Measurements from ENCODE around the gene RPL19. TPM values are rescaled to one million over a fixed set of nuclear protein-coding genes. Genes with fewer than 3 reads are reported as not detected.

RPL19 gene
- total and polyA plus RNA-seq, 2 donors (not counting 3 experiments of a cell fraction or from before 2014, with no cell fraction given), result 1,802 to 1,958 TPM

DNA sequence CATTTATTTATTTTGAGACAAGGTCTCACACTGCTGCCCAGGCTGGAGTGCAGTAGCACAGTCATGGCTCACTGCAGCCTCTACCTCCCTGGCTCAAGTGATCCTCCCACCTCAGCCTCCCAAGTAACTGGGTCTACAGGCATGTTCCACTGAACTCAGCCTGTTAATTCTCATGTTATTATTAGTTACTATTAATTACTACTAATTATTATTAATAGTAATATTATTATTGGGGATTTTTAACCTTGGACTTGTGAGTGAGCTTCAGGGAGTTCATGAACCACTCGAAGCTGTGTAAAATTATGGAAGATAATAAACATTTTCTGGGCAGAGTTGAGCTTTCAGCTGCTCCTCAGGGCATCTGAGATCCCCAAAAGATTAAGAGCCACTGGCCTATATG is 30.3 kb downstream of the RPL19 start:
- CTCF ChIA-PET, result interaction anchor here (0.8 to 4.9 kb wide), 9 partner anchors 10 to 248 kb away, joined by 4 to 112 read pairs (median 16); partner anchors contain the start of gene ARL5C
- Histone ChIP-seq H3K9me3 (replicated peaks; ENCODE audit: control insufficient read depth, insufficient read depth, low read length) (no peaks in the 10 kb centered on the region), H3K9ac (replicated peaks; ENCODE audit: extremely low read depth, insufficient read depth, low read length) (no peak overlapping the region), H3K27me3 (ENCODE audit: control insufficient read depth in 2 of 2, insufficient read depth in 2 of 2, low read length in 2 of 2) (peaks cover 13 to 16% of the 10 kb centered on the region in 2 experiments), H3K79me2 (ENCODE audit: control insufficient read depth, insufficient read depth, low read length) (no peaks in the 10 kb centered on the region), H3K4me2 (ENCODE audit: insufficient read depth, low read length) (no peak overlapping the region), H3K4me1 (ENCODE audit: control insufficient read depth, extremely low read depth, insufficient read depth, low read length) (peaks cover 12% of the 10 kb centered on the region), H4K20me1 (replicated peaks; ENCODE audit: control insufficient read depth, extremely low read depth, insufficient read depth, low read length) (no peaks in the 10 kb centered on the region), H2AFZ (ENCODE audit: low read depth, low read length) (no peak overlapping the region), H3K4me3 (replicated peaks in 1 of 3; ENCODE audit: insufficient read depth in 1 of 3, low read depth in 1 of 3, low read length in 3 of 3) (no peak overlapping the region), H3K9me1 (replicated peaks; ENCODE audit: control insufficient read depth, extremely low read depth, insufficient read depth, low read length) (no peaks in the 10 kb centered on the region), H3K27ac (ENCODE audit: insufficient read depth, low read depth, low read length) (no peak overlapping the region), H3K36me3 (ENCODE audit: control insufficient read depth in 2 of 2, extremely low read depth in 1 of 2, insufficient read depth in 2 of 2, low read length in 2 of 2) (no peaks in the 10 kb centered on the region)
- dilution Hi-C loops (cut with MboI; ENCODE audit: extremely low pct_ligation_motif_present, low sequenced_read_pairs), result no loop called here
- BruUV-seq (replicated peaks), result no TSS peak
- POLR2A ChIA-PET, result no interaction called here
- intact Hi-C loops (cut with micrococcal nuclease), result no loop called here
- TF ChIP-seq EZH2 (IDR thresholded peaks at IDR 0.05; ENCODE audit: borderline replicate concordance, low read depth, low read length, severe bottlenecking), result no peak
- TF ChIP-seq, protein P1, sequence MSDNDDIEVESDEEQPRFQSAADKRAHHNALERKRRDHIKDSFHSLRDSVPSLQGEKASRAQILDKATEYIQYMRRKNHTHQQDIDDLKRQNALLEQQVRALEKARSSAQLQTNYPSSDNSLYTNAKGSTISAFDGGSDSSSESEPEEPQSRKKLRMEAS (IDR thresholded peaks at IDR 0.05; ENCODE audit: insufficient read depth, insufficient read length), result no peak
- no peak for TF ChIP-seq MYC (IDR thresholded peaks at IDR 0.05; ENCODE audit: low read depth, low read length)
- no peak for TF ChIP-seq FOS (IDR thresholded peaks at IDR 0.05; ENCODE audit: borderline replicate concordance, insufficient read depth, low read length)
- TF ChIP-seq POLR2A (IDR thresholded peaks at IDR 0.05; ENCODE audit: low read depth, low read length), result no peak
- no peak for TF ChIP-seq JUN (IDR thresholded peaks at IDR 0.05; ENCODE audit: borderline replicate concordance, insufficient read depth, insufficient read length, low read depth)
- TF ChIP-seq, protein P2, sequence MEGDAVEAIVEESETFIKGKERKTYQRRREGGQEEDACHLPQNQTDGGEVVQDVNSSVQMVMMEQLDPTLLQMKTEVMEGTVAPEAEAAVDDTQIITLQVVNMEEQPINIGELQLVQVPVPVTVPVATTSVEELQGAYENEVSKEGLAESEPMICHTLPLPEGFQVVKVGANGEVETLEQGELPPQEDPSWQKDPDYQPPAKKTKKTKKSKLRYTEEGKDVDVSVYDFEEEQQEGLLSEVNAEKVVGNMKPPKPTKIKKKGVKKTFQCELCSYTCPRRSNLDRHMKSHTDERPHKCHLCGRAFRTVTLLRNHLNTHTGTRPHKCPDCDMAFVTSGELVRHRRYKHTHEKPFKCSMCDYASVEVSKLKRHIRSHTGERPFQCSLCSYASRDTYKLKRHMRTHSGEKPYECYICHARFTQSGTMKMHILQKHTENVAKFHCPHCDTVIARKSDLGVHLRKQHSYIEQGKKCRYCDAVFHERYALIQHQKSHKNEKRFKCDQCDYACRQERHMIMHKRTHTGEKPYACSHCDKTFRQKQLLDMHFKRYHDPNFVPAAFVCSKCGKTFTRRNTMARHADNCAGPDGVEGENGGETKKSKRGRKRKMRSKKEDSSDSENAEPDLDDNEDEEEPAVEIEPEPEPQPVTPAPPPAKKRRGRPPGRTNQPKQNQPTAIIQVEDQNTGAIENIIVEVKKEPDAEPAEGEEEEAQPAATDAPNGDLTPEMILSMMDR (IDR thresholded peaks at IDR 0.05; ENCODE audit: extremely low read depth in 1 of 2, insufficient read depth in 1 of 2, low read depth in 1 of 2, low read length in 2 of 2), result no peak
- no peak for TF ChIP-seq POLR2AphosphoS5 (IDR thresholded peaks at IDR 0.05; ENCODE audit: insufficient read depth, low read depth, low read length)
- TF ChIP-seq GATA2 (IDR thresholded peaks at IDR 0.05; ENCODE audit: insufficient read depth, insufficient read length, low read depth, low read length), result no peak
- DNase-seq (ENCODE audit: low read depth, low spot score) (no peak), FAIRE-seq (no peak)
